Left ventricle myocardium inferior (tissue), 1 donor: ENCODE results near the gene EED. TPM values are rescaled to one million over a fixed set of nuclear protein-coding genes. Genes with fewer than 3 reads are reported as not detected.
A peak's percentile ranks its signal among the peaks of the same experiment; 100 is the strongest.

ENCODE experiments used
- DNase-seq: peaks from one replicate; pipeline ENCODE4 v3.0.0-alpha.2; 2020
- H3K27ac ChIP-seq: fragments of 200-600 bp; replicated peaks from 2 replicates; pipeline ENCODE4 v1.8.0; 2021
- H3K27me3 ChIP-seq: fragments of 200-600 bp; 2 replicates; pipeline ENCODE4 v1.8.0; 2021; ENCODE audit warnings: low read depth
- H3K36me3 ChIP-seq: fragments of 200-600 bp; 2 replicates; pipeline ENCODE4 v1.8.0; 2021
- H3K4me1 ChIP-seq: fragments of 200-600 bp; 2 replicates; pipeline ENCODE4 v1.8.0; 2021
- H3K4me3 ChIP-seq: fragments of 200-600 bp; 2 replicates; pipeline ENCODE4 v1.8.0; 2021; ENCODE audit warnings: mild to moderate bottlenecking, moderate library complexity
- H3K9me3 ChIP-seq: fragments of 200-600 bp; replicated peaks from 2 replicates; pipeline ENCODE4 v1.8.0; 2021
- CTCF ChIP-seq: fragments of 200-600 bp; IDR thresholded peaks from 2 replicates; pipeline ENCODE4 v1.8.0; 2021; ENCODE audit warnings: antibody characterized with exemption, mild to moderate bottlenecking, borderline replicate concordance
- intact Hi-C: fragments of 100-400 bp; cut with micrococcal nuclease; formaldehyde crosslinking; loops from one replicate; pipeline ENCODE4 v1.11.0; 2022
- total RNA-seq: library from RNA; stranded (reverse); fragmentation: NEBNext Ultra II Directional; extraction: Animal tissue kit (Norgen Biotek cat#: 25700); gene quantifications from one replicate; pipeline ENCODE4 v1.2.1, GENCODE V29; 2021
- donor health status: DM: no; HTN: yes; CAD: no; lungs with severe emphysema.

EED gene
- total RNA-seq, 1 donor from 2014 or later, result 13.1 TPM

GRCh38 chr11:86246293-86246675 is 1.7 kb downstream of the EED start:
- Histone ChIP-seq H3K4me3 (peak overlapping the region; percentile 88), H3K36me3 (no peaks in the 10 kb centered on the region), H3K4me1 (peaks cover 66% of the 10 kb centered on the region), H3K27me3 (no peaks in the 10 kb centered on the region), H3K9me3 (no peaks in the 10 kb centered on the region), H3K27ac (no peak overlapping the region)
- DNase-seq, result no peak
- TF ChIP-seq CTCF, result no peak
- intact Hi-C loops, result no loop called here

GRCh38 chr11:86247608-86248007 is 3.1 kb downstream of the EED start:
- intact Hi-C loops, result no loop called here
- no peak for TF ChIP-seq CTCF
- no peak overlapping the region for H3K27ac ChIP-seq
- H3K4me1 ChIP-seq, result peaks cover 70% of the 10 kb centered on the region
- no peak for DNase-seq
- H3K9me3 ChIP-seq, result no peaks in the 10 kb centered on the region
- no peak overlapping the region for H3K4me3 ChIP-seq
- H3K36me3 ChIP-seq, result no peaks in the 10 kb centered on the region
- no peaks in the 10 kb centered on the region for H3K27me3 ChIP-seq

GRCh38 chr11:86248609-86249008 is 4.1 kb downstream of the EED start:
- no peaks in the 10 kb centered on the region for H3K9me3 ChIP-seq
- TF ChIP-seq CTCF, result no peak
- no peak overlapping the region for H3K4me3 ChIP-seq
- no peaks in the 10 kb centered on the region for H3K36me3 ChIP-seq
- no peak overlapping the region for H3K27ac ChIP-seq
- intact Hi-C loops, result no loop called here
- H3K4me1 ChIP-seq, result peaks cover 70% of the 10 kb centered on the region
- H3K27me3 ChIP-seq, result no peaks in the 10 kb centered on the region
- DNase-seq, result no peak

- H3K4me1 ChIP-seq, result peaks cover 64% of the 10 kb centered on the region
- no peak for TF ChIP-seq CTCF
Measured at GRCh38 chr11:86249307-86250098, 5.0 kb downstream of the EED start.

GRCh38 chr11:86251345-86251744 is 6.8 kb downstream of the EED start:
- no peak overlapping the region for H3K27ac ChIP-seq
- intact Hi-C loops, result no loop called here

More at GRCh38 chr11:86249307-86250098, 5.0 kb downstream of the EED start:
- DNase-seq, result no peak
- Histone ChIP-seq H3K36me3 (no peaks in the 10 kb centered on the region), H3K27ac (no peak overlapping the region), H3K9me3 (no peaks in the 10 kb centered on the region), H3K27me3 (no peaks in the 10 kb centered on the region), H3K4me3 (no peak overlapping the region)
- intact Hi-C loops, result no loop called here

More at GRCh38 chr11:86251345-86251744, 6.8 kb downstream of the EED start:
- no peaks in the 10 kb centered on the region for H3K27me3 ChIP-seq
- DNase-seq, result no peak
- H3K9me3 ChIP-seq, result no peaks in the 10 kb centered on the region
- TF ChIP-seq CTCF, result no peak
- peaks cover 7% of the 10 kb centered on the region for H3K36me3 ChIP-seq
- no peak overlapping the region for H3K4me3 ChIP-seq
- H3K4me1 ChIP-seq, result peaks cover 48% of the 10 kb centered on the region
